BLaER1 treated with 17β-estradiol and CSF1 and Interleukin-3, amounts not matched to agents 10 nM and 100 nM (cell line): ENCODE measurements around the gene FMO2.

Experiments used
- H3K27ac ChIP-seq, 11 experiments: shearing (Covaris generic); formaldehyde crosslinking; 2 replicates each; pipeline ENCODE4 v1.8.1; 2022
- H3K27me3 ChIP-seq, 11 experiments: shearing (Covaris generic); formaldehyde crosslinking; 2 replicates each; pipeline ENCODE4 v1.8.1; 2022
- H3K36me3 ChIP-seq, 11 experiments: shearing (Covaris generic); formaldehyde crosslinking; 2 replicates each; pipeline ENCODE4 v1.8.1; 2022
- H3K4me1 ChIP-seq, 10 experiments: shearing (Covaris generic); formaldehyde crosslinking; 2 replicates each; pipeline ENCODE4 v1.8.1; 2022
- H3K4me2 ChIP-seq, 11 experiments: shearing (Covaris generic); formaldehyde crosslinking; 2 replicates each; pipeline ENCODE4 v1.8.1; 2022
- H3K4me3 ChIP-seq, 10 experiments: shearing (Covaris generic); formaldehyde crosslinking; 2 replicates each; pipeline ENCODE4 v1.8.1; 2022
- H3K9ac ChIP-seq, 11 experiments: shearing (Covaris generic); formaldehyde crosslinking; 2 replicates each; pipeline ENCODE4 v1.8.1; 2022
- H3K9me3 ChIP-seq, 11 experiments: shearing (Covaris generic); formaldehyde crosslinking; replicated peaks in 1 of 11; 2 replicates each; pipeline ENCODE4 v1.8.1; 2022
- H4K20me1 ChIP-seq, 11 experiments: shearing (Covaris generic); formaldehyde crosslinking; 2 replicates each; pipeline ENCODE4 v1.8.1; 2022
- Cebpa-rat ChIP-seq, 11 experiments: shearing (Covaris generic); IDR thresholded peaks; 2 replicates each; pipeline ENCODE4 v1.8.1; 2022

Gene FMO2

GRCh38 chr1:171257607-171258076 lies 72.5 kb downstream of the FMO2 start:
- no peak overlapping the region for H3K4me2 ChIP-seq

GRCh38 chr1:171258429-171258828 lies 73.3 kb downstream of the FMO2 start:
- Histone ChIP-seq H3K27me3 (no peaks in the 10 kb centered on the region), H3K4me2 (no peak overlapping the region), H3K4me3 (no peak overlapping the region), H3K9me3 (no peaks in the 10 kb centered on the region), H4K20me1 (no peaks in the 10 kb centered on the region), H3K27ac (no peak overlapping the region), H3K36me3 (no peaks in the 10 kb centered on the region), H3K4me1 (no peaks in the 10 kb centered on the region), H3K9ac (no peak overlapping the region)
- TF ChIP-seq Cebpa-rat (IDR thresholded peaks at IDR 0.05) = no peak

More at GRCh38 chr1:171257607-171258076, 72.5 kb downstream of the FMO2 start:
- Histone ChIP-seq H3K9me3 (no peaks in the 10 kb centered on the region), H3K36me3 (no peaks in the 10 kb centered on the region), H3K27me3 (no peaks in the 10 kb centered on the region), H3K9ac (no peak overlapping the region), H3K4me1 (peaks cover 0 to 2% (median under 1%) of the 10 kb centered on the region in 10 experiments; a peak in 9 of 20 replicates), H3K27ac (no peak overlapping the region), H4K20me1 (no peaks in the 10 kb centered on the region), H3K4me3 (no peak overlapping the region)
- no peak for TF ChIP-seq Cebpa-rat (IDR thresholded peaks at IDR 0.05)

- no peaks in the 10 kb centered on the region for H3K4me1 ChIP-seq
- no peak overlapping the region for H3K27ac ChIP-seq
- H4K20me1 ChIP-seq = no peaks in the 10 kb centered on the region
- no peak for TF ChIP-seq Cebpa-rat (IDR thresholded peaks at IDR 0.05)
- no peak overlapping the region for H3K4me2 ChIP-seq
- H3K9ac ChIP-seq = no peak overlapping the region
- no peaks in the 10 kb centered on the region for H3K27me3 ChIP-seq
- H3K9me3 ChIP-seq = no peaks in the 10 kb centered on the region
- no peaks in the 10 kb centered on the region for H3K36me3 ChIP-seq
- H3K4me3 ChIP-seq = no peak overlapping the region
Observed at GRCh38 chr1:171258943-171259342, 73.8 kb downstream of the FMO2 start.
